WTC11 (cell line): ENCODE results near the gene COL4A2.

ENCODE experiments used
- CREB1 ChIP-seq: sonication (generic); formaldehyde crosslinking; IDR thresholded peaks from 2 replicates; pipeline ENCODE4 v1.8.0; 2023; ENCODE audit warnings: mild to moderate bottlenecking, missing genetic modification reagents
- CTCF ChIP-seq: fragments of 200-600 bp; IDR thresholded peaks from 2 replicates; pipeline ENCODE4 v1.8.0; 2022; ENCODE audit warnings: antibody characterized with exemption
- E2F4 ChIP-seq: sonication (generic); formaldehyde crosslinking; IDR thresholded peaks from 2 replicates; pipeline ENCODE4 v1.8.1; 2022; ENCODE audit warnings: low read depth, mild to moderate bottlenecking, moderate library complexity, missing genetic modification reagents, borderline replicate concordance
- ELF4 ChIP-seq: sonication (generic); formaldehyde crosslinking; IDR thresholded peaks from 2 replicates; pipeline ENCODE4 v1.8.1; 2022; ENCODE audit warnings: low read depth, mild to moderate bottlenecking, moderate library complexity, missing genetic modification reagents
- EMX1 ChIP-seq: fragments of 250-450 bp; sonication (Bioruptor Pico); IDR thresholded peaks from 2 replicates; pipeline ENCODE4 v1.8.0; 2021; ENCODE audit warnings: mild to moderate bottlenecking
- ETV6 ChIP-seq: sonication (generic); formaldehyde crosslinking; IDR thresholded peaks from 2 replicates; pipeline ENCODE4 v1.8.1; 2022; ENCODE audit warnings: mild to moderate bottlenecking, missing genetic modification reagents
- NFYB ChIP-seq: sonication (generic); formaldehyde crosslinking; conservative IDR thresholded peaks from 2 replicates; pipeline ENCODE4 v1.8.0; 2022; ENCODE audit warnings: low read depth, missing genetic modification reagents
- ZBTB21 ChIP-seq: sonication (generic); formaldehyde crosslinking; IDR thresholded peaks from 2 replicates; pipeline ENCODE4 v1.8.1; 2023; ENCODE audit warnings: mild to moderate bottlenecking, missing genetic modification reagents, borderline replicate concordance
- ZNF121 ChIP-seq: sonication (generic); formaldehyde crosslinking; IDR thresholded peaks from 2 replicates; pipeline ENCODE4 v1.8.0; 2023; ENCODE audit warnings: missing genetic modification reagents
- TF ChIP-seq, protein P1 (sequence below): fragments of 250-450 bp; sonication (Bioruptor Pico); IDR thresholded peaks from 2 replicates; pipeline ENCODE4 v1.9.0; 2021; ENCODE audit warnings: mild to moderate bottlenecking, borderline replicate concordance
- TF ChIP-seq, protein P2 (sequence below): sonication (generic); formaldehyde crosslinking; IDR thresholded peaks from 2 replicates; pipeline ENCODE4 v1.8.1; 2023; ENCODE audit warnings: mild to moderate bottlenecking, missing genetic modification reagents, borderline replicate concordance
- TF ChIP-seq, protein P3 (sequence below): sonication (generic); formaldehyde crosslinking; IDR thresholded peaks from 2 replicates; pipeline ENCODE4 v1.8.0; 2022; ENCODE audit warnings: mild to moderate bottlenecking, missing genetic modification reagents
- TF ChIP-seq, protein P4 (sequence below): sonication (generic); formaldehyde crosslinking; IDR thresholded peaks from 2 replicates; pipeline ENCODE4 v1.8.1; 2023; ENCODE audit warnings: mild to moderate bottlenecking, missing genetic modification reagents, moderate library complexity

DNA sequence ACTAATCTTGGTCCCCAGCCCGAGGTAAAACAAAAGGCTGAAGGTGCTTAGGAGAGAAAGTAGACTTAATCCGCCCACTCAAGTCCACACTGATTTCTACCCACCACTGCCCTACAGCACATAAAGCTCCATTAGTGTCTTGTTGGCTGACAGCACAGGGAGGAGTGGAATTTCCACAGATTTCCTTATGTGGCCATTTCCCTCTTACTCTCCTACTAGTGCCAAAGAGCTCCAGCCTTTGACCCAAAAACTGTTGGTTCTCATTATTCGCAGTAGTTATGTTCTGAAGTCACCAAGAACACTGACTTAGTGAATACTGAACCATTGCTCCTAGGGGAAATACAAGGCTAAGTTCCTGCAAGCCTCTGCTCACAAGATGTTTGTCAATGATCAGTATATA is 193.3 kb downstream of the COL4A2 start:
- TF ChIP-seq CTCF (no peak), ZNF121 (CRISPR knock-in tag) (no peak), ZBTB21 (CRISPR knock-in tag) (no peak), NFYB (no peak), ETV6 (no peak), EMX1 (CRISPR knock-in tag) (no peak), CREB1 (CRISPR knock-in tag) (no peak), E2F4 (no peak), ELF4 (no peak)
- TF ChIP-seq, protein P1, sequence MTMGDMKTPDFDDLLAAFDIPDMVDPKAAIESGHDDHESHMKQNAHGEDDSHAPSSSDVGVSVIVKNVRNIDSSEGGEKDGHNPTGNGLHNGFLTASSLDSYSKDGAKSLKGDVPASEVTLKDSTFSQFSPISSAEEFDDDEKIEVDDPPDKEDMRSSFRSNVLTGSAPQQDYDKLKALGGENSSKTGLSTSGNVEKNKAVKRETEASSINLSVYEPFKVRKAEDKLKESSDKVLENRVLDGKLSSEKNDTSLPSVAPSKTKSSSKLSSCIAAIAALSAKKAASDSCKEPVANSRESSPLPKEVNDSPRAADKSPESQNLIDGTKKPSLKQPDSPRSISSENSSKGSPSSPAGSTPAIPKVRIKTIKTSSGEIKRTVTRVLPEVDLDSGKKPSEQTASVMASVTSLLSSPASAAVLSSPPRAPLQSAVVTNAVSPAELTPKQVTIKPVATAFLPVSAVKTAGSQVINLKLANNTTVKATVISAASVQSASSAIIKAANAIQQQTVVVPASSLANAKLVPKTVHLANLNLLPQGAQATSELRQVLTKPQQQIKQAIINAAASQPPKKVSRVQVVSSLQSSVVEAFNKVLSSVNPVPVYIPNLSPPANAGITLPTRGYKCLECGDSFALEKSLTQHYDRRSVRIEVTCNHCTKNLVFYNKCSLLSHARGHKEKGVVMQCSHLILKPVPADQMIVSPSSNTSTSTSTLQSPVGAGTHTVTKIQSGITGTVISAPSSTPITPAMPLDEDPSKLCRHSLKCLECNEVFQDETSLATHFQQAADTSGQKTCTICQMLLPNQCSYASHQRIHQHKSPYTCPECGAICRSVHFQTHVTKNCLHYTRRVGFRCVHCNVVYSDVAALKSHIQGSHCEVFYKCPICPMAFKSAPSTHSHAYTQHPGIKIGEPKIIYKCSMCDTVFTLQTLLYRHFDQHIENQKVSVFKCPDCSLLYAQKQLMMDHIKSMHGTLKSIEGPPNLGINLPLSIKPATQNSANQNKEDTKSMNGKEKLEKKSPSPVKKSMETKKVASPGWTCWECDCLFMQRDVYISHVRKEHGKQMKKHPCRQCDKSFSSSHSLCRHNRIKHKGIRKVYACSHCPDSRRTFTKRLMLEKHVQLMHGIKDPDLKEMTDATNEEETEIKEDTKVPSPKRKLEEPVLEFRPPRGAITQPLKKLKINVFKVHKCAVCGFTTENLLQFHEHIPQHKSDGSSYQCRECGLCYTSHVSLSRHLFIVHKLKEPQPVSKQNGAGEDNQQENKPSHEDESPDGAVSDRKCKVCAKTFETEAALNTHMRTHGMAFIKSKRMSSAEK (CRISPR knock-in tag) = no peak
- TF ChIP-seq, protein P2, sequence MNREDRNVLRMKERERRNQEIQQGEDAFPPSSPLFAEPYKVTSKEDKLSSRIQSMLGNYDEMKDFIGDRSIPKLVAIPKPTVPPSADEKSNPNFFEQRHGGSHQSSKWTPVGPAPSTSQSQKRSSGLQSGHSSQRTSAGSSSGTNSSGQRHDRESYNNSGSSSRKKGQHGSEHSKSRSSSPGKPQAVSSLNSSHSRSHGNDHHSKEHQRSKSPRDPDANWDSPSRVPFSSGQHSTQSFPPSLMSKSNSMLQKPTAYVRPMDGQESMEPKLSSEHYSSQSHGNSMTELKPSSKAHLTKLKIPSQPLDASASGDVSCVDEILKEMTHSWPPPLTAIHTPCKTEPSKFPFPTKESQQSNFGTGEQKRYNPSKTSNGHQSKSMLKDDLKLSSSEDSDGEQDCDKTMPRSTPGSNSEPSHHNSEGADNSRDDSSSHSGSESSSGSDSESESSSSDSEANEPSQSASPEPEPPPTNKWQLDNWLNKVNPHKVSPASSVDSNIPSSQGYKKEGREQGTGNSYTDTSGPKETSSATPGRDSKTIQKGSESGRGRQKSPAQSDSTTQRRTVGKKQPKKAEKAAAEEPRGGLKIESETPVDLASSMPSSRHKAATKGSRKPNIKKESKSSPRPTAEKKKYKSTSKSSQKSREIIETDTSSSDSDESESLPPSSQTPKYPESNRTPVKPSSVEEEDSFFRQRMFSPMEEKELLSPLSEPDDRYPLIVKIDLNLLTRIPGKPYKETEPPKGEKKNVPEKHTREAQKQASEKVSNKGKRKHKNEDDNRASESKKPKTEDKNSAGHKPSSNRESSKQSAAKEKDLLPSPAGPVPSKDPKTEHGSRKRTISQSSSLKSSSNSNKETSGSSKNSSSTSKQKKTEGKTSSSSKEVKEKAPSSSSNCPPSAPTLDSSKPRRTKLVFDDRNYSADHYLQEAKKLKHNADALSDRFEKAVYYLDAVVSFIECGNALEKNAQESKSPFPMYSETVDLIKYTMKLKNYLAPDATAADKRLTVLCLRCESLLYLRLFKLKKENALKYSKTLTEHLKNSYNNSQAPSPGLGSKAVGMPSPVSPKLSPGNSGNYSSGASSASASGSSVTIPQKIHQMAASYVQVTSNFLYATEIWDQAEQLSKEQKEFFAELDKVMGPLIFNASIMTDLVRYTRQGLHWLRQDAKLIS = no peak
- TF ChIP-seq, protein P3, sequence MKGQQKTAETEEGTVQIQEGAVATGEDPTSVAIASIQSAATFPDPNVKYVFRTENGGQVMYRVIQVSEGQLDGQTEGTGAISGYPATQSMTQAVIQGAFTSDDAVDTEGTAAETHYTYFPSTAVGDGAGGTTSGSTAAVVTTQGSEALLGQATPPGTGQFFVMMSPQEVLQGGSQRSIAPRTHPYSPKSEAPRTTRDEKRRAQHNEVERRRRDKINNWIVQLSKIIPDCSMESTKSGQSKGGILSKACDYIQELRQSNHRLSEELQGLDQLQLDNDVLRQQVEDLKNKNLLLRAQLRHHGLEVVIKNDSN = no peak
- TF ChIP-seq, protein P4, sequence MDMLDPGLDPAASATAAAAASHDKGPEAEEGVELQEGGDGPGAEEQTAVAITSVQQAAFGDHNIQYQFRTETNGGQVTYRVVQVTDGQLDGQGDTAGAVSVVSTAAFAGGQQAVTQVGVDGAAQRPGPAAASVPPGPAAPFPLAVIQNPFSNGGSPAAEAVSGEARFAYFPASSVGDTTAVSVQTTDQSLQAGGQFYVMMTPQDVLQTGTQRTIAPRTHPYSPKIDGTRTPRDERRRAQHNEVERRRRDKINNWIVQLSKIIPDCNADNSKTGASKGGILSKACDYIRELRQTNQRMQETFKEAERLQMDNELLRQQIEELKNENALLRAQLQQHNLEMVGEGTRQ (CRISPR knock-in tag) = no peak
